OCI-LY3 (cell line): ENCODE results near the gene MOB1B.

Experiments
- EZH2phosphoT487 ChIP-seq: fragments of 200-600 bp; shearing (Covaris generic); IDR thresholded peaks from 2 replicates; pipeline ENCODE4 v1.6.1; 2018; ENCODE audit warnings: antibody characterized with exemption, mixed run types, low read depth
- TF ChIP-seq, protein P1 (sequence below): fragments of 200-600, 300-600 bp; sonication (generic); IDR thresholded peaks from 2 replicates; pipeline ENCODE4 v1.5.1; 2014; ENCODE audit warnings: antibody characterized with exemption, low read length, low read depth

DNA sequence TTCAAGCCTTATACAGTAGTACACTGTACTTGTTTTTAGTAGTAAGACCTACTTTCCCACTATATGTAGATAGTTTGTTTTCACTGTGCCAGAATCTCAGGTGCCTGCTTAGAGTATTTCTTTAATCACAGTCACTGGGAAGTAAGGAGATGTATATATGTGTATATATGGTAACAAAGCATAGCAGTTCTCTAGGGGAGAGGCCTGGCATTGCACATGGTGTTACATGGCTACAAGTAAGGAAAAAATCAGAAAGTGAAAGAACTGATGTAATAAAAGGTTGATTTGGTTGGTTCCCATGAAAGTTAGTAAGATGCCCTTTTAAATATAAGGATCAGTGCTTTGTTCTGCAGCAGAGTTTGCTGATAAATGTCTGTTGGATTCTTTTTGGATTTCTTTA lies 81.9 kb downstream of the MOB1B start:
- TF ChIP-seq, protein P1, sequence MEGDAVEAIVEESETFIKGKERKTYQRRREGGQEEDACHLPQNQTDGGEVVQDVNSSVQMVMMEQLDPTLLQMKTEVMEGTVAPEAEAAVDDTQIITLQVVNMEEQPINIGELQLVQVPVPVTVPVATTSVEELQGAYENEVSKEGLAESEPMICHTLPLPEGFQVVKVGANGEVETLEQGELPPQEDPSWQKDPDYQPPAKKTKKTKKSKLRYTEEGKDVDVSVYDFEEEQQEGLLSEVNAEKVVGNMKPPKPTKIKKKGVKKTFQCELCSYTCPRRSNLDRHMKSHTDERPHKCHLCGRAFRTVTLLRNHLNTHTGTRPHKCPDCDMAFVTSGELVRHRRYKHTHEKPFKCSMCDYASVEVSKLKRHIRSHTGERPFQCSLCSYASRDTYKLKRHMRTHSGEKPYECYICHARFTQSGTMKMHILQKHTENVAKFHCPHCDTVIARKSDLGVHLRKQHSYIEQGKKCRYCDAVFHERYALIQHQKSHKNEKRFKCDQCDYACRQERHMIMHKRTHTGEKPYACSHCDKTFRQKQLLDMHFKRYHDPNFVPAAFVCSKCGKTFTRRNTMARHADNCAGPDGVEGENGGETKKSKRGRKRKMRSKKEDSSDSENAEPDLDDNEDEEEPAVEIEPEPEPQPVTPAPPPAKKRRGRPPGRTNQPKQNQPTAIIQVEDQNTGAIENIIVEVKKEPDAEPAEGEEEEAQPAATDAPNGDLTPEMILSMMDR: no peak
- TF ChIP-seq EZH2phosphoT487: no peak
